ENCODE results near the gene BASP1. TPM values are rescaled to one million over a fixed set of nuclear protein-coding genes. Genes with fewer than 3 reads are reported as not detected.
"Not testable (repeated sequence)": the region's sequence is repeated elsewhere in the genome, so short reads cannot be mapped to it uniquely, and the experiment has no call there.

BASP1 gene
- total and polyA plus RNA-seq, 7 experiments from 2014 or later = 0.23 to 9.6 (median 1.2) TPM; not detected in 1

- H3K4me3 ChIP-seq (ENCODE audit: low read length) = no peak overlapping the region
- Mint-ChIP-seq H3K36me3 (no peaks in the 10 kb centered on the region), H3K4me3 (no peak overlapping the region), H3K27me3 (peaks cover 0 to 3% (median 0%) of the 10 kb centered on the region in 5 donors), H3K4me1 (no peaks in the 10 kb centered on the region), H3K27ac (no peak overlapping the region), H3K9me3 (peaks cover 0 to 15% (median 5%) of the 10 kb centered on the region in 11 donors)
- ATAC-seq (no peak), DNase-seq (no peak)
- intact Hi-C loops (cut with micrococcal nuclease) = no loop called here
- no peaks in the 10 kb centered on the region for H3K9me3 ChIP-seq (ENCODE audit: control insufficient read depth in 2 of 3, low read length in 3 of 3)
- ChIA-PET CTCF (no interaction called here), POLR2A (no interaction called here)
- H3K27ac ChIP-seq (ENCODE audit: low read depth, low read length) = no peak overlapping the region
- H3K36me3 ChIP-seq (ENCODE audit: control insufficient read depth in 2 of 3, insufficient read depth in 3 of 3, low read length in 3 of 3) = no peaks in the 10 kb centered on the region
- H3K4me1 ChIP-seq (ENCODE audit: control insufficient read depth in 2 of 2, insufficient read depth in 2 of 2, low read length in 2 of 2) = no peaks in the 10 kb centered on the region
- no peaks in the 10 kb centered on the region for H3K27me3 ChIP-seq (ENCODE audit: control insufficient read depth in 2 of 2, insufficient read depth in 2 of 2, low read length in 2 of 2)
Measured at GRCh38 chr5:17305964-17306725, 88.7 kb downstream of the BASP1 start.

DNA sequence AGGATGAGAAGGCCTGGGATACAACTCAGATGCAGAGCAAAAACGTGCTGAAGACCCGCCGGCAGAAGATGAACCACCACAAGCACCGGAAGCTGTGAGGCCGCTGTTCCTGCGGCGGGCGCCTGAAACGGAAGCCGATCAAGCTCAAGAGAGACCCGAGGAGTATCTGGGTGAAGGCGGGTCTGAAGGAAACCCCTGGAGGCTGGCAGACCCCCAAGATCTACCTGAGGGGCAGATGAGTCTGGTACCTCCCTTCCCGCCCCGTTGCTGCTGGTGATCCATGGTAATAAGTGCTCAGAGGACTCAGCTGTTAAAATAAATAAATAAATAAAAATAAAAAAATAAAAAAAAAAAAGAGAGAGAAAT is 89.3 kb downstream of the BASP1 start:
- Mint-ChIP-seq H3K27ac (no peak overlapping the region), H3K4me3 (no peak overlapping the region), H3K27me3 (peaks cover 0 to 3% (median 0%) of the 10 kb centered on the region in 5 donors), H3K36me3 (no peaks in the 10 kb centered on the region), H3K4me1 (no peaks in the 10 kb centered on the region), H3K9me3 (peaks cover 0 to 15% (median 5%) of the 10 kb centered on the region in 11 donors)
- Histone ChIP-seq H3K36me3 (ENCODE audit: control insufficient read depth in 2 of 3, insufficient read depth in 3 of 3, low read length in 3 of 3) (no peaks in the 10 kb centered on the region), H3K27ac (ENCODE audit: low read depth, low read length) (no peak overlapping the region), H3K27me3 (ENCODE audit: control insufficient read depth in 2 of 2, insufficient read depth in 2 of 2, low read length in 2 of 2) (no peaks in the 10 kb centered on the region), H3K4me3 (ENCODE audit: low read length) (no peak overlapping the region), H3K9me3 (ENCODE audit: control insufficient read depth in 2 of 3, low read length in 3 of 3) (no peaks in the 10 kb centered on the region), H3K4me1 (ENCODE audit: control insufficient read depth in 2 of 2, insufficient read depth in 2 of 2, low read length in 2 of 2) (no peaks in the 10 kb centered on the region)
- CTCF ChIA-PET = no interaction called here
- DNase-seq (no peak), ATAC-seq (no peak)
- POLR2A ChIA-PET = no interaction called here
- intact Hi-C loops (cut with micrococcal nuclease) = no loop called here

- H3K4me3 Mint-ChIP-seq; H3K4me1 Mint-ChIP-seq; DNase-seq; H3K27me3 ChIP-seq (ENCODE audit: control insufficient read depth in 2 of 2, insufficient read depth in 2 of 2, low read length in 2 of 2); H3K9me3 ChIP-seq (ENCODE audit: control insufficient read depth in 2 of 3, low read length in 3 of 3); H3K4me3 ChIP-seq (ENCODE audit: low read length); CTCF ChIA-PET; intact Hi-C loops (cut with micrococcal nuclease); H3K27ac Mint-ChIP-seq; POLR2A ChIA-PET; H3K4me1 ChIP-seq (ENCODE audit: control insufficient read depth in 2 of 2, insufficient read depth in 2 of 2, low read length in 2 of 2); H3K36me3 ChIP-seq (ENCODE audit: control insufficient read depth in 2 of 3, insufficient read depth in 3 of 3, low read length in 3 of 3); H3K27ac ChIP-seq (ENCODE audit: low read depth, low read length); H3K36me3 Mint-ChIP-seq; ATAC-seq; H3K27me3 Mint-ChIP-seq: not testable (repeated sequence)
- H3K9me3 Mint-ChIP-seq = peaks cover 0 to 15% (median 6%) of the 10 kb centered on the region in 11 donors
Measured at GRCh38 chr5:17307440-17307839, 90.0 kb downstream of the BASP1 start.

DNA sequence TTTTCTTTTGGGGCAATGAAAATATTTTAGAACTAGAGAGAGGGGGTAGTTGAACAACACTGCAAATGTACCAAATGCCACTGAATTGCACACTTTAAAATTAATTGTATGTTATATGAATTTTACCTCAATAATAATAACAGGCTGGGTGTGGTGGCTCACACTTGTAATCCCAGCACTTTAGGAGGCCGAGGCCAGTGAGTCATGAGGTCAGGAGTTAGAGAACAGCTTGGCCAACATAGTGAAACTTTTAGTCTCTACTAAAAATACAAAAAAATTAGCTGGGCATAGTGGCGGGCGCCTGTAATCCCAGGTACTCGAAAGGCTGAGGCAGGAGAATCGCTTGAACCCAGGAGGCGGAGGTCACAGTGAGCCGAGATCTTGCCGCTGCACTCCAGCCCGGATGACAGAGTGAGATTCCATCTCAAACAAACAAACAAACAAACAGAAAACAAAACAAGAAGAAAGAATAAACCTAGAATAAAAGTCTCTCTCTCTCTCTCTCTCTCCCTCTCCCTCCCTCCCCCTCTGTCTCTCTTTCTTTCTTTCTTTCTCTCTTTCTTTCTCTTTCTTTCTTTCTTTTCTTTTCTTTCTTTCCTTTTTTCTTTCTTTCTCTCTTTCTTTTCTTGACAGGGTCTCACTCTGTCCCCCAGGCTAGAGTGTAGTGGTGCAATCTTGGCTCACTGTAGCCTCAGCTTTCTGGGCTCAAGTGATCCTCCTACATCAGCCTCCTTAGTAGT is 91.1 kb downstream of the BASP1 start:
- ChIA-PET POLR2A (no interaction called here), CTCF (no interaction called here)
- H3K27ac Mint-ChIP-seq = no peak overlapping the region
- DNase-seq (no peak), ATAC-seq (no peak)
- Histone ChIP-seq H3K27ac (ENCODE audit: low read depth, low read length) (no peak overlapping the region), H3K36me3 (ENCODE audit: control insufficient read depth in 2 of 3, insufficient read depth in 3 of 3, low read length in 3 of 3) (no peaks in the 10 kb centered on the region), H3K4me1 (ENCODE audit: control insufficient read depth in 2 of 2, insufficient read depth in 2 of 2, low read length in 2 of 2) (no peaks in the 10 kb centered on the region), H3K27me3 (ENCODE audit: control insufficient read depth in 2 of 2, insufficient read depth in 2 of 2, low read length in 2 of 2) (no peaks in the 10 kb centered on the region), H3K4me3 (ENCODE audit: low read length) (no peak overlapping the region), H3K9me3 (ENCODE audit: control insufficient read depth in 2 of 3, low read length in 3 of 3) (no peaks in the 10 kb centered on the region)
- peaks cover 0 to 3% (median 0%) of the 10 kb centered on the region in 5 donors for H3K27me3 Mint-ChIP-seq
- intact Hi-C loops (cut with micrococcal nuclease) = no loop called here
- H3K4me1 Mint-ChIP-seq = no peaks in the 10 kb centered on the region
- H3K4me3 Mint-ChIP-seq = no peak overlapping the region
- H3K36me3 Mint-ChIP-seq = no peaks in the 10 kb centered on the region
- peaks cover 0 to 15% (median 6%) of the 10 kb centered on the region in 11 donors for H3K9me3 Mint-ChIP-seq

DNA sequence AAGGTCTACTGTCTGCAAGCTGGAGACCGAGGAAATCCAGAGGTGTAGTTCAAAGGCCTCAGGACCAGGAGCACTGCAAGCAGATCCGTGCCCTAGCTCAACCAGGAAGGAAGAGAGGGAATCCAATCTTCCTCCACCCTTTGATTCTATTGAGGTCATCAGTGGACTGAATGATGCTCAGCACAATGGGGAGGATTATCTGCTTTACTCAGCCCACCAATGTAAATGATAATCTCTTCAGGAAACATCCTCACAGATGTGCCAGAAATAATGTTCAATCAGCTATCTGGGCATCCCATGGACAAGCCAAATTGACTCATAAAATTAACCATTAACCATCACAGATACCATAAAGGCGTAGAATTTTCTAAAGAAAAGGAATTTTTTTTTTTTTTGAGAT is 92.0 kb downstream of the BASP1 start:
- H3K4me3 Mint-ChIP-seq = no peak overlapping the region
- H3K4me1 Mint-ChIP-seq = no peaks in the 10 kb centered on the region
- H3K4me1 ChIP-seq (ENCODE audit: control insufficient read depth in 2 of 2, insufficient read depth in 2 of 2, low read length in 2 of 2) = no peaks in the 10 kb centered on the region
- H3K36me3 ChIP-seq (ENCODE audit: control insufficient read depth in 2 of 3, insufficient read depth in 3 of 3, low read length in 3 of 3) = no peaks in the 10 kb centered on the region
- intact Hi-C loops (cut with micrococcal nuclease) = no loop called here
- ATAC-seq (no peak), DNase-seq (no peak)
- peaks cover 0 to 15% (median 6%) of the 10 kb centered on the region in 11 donors for H3K9me3 Mint-ChIP-seq
- H3K27ac Mint-ChIP-seq = no peak overlapping the region
- POLR2A ChIA-PET = no interaction called here
- no peaks in the 10 kb centered on the region for H3K9me3 ChIP-seq (ENCODE audit: control insufficient read depth in 2 of 3, low read length in 3 of 3)
- H3K27me3 ChIP-seq (ENCODE audit: control insufficient read depth in 2 of 2, insufficient read depth in 2 of 2, low read length in 2 of 2) = no peaks in the 10 kb centered on the region
- no peak overlapping the region for H3K27ac ChIP-seq (ENCODE audit: low read depth, low read length)
- peaks cover 0 to 3% (median 0%) of the 10 kb centered on the region in 5 donors for H3K27me3 Mint-ChIP-seq
- no peak overlapping the region for H3K4me3 ChIP-seq (ENCODE audit: low read length)
- no peaks in the 10 kb centered on the region for H3K36me3 Mint-ChIP-seq
- CTCF ChIA-PET = no interaction called here

DNA sequence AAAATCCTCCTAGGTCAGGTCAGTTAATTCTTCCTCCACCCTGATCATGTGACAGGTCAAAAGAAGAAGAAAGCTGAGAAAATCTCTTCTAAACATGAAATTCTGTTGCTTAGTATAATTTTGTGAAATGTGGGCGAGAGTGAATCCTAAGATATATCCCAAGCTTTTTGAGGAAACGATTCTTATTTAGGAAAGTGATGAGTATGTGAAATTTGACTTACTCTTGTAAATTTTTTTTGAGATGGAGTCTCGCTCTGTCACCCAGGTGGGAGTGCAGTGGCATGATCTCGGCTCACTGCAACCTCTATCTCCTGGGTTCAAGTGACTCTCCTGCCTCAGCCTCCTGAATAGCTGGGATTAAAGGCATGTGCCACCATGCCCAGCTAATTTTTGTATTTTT is 93.1 kb downstream of the BASP1 start:
- CTCF ChIA-PET; H3K36me3 Mint-ChIP-seq; POLR2A ChIA-PET; DNase-seq; H3K27me3 ChIP-seq (ENCODE audit: control insufficient read depth in 2 of 2, insufficient read depth in 2 of 2, low read length in 2 of 2); ATAC-seq; H3K4me3 Mint-ChIP-seq; H3K27ac ChIP-seq (ENCODE audit: low read depth, low read length); H3K27me3 Mint-ChIP-seq; H3K36me3 ChIP-seq (ENCODE audit: control insufficient read depth in 2 of 3, insufficient read depth in 3 of 3, low read length in 3 of 3); H3K27ac Mint-ChIP-seq; H3K9me3 ChIP-seq (ENCODE audit: control insufficient read depth in 2 of 3, low read length in 3 of 3); intact Hi-C loops (cut with micrococcal nuclease); H3K4me1 Mint-ChIP-seq; H3K4me3 ChIP-seq (ENCODE audit: low read length); H3K4me1 ChIP-seq (ENCODE audit: control insufficient read depth in 2 of 2, insufficient read depth in 2 of 2, low read length in 2 of 2): not testable (repeated sequence)
- peaks cover 0 to 15% (median 6%) of the 10 kb centered on the region in 11 donors for H3K9me3 Mint-ChIP-seq

DNA sequence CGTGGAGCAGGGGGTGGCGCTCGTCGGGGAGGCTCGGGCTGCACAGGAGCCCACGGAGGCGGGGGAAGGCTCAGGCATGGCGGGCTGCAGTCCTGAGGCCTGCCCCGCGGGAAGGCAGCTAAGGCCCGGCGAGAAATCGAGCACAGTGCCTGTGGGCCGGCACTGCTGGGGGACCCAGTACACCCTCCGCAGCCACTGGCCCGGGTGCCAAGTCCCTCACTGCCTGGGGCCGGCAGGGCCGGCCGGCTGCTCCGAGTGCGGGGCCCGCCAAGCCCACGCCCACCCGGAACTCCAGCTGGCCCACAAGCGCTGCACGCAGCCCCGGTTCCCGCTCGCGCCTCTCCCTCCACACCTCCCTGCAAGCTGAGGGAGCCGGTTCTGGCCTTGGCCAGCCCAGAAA is 94.4 kb downstream of the BASP1 start:
- H3K36me3 Mint-ChIP-seq; ATAC-seq; H3K9me3 ChIP-seq (ENCODE audit: control insufficient read depth in 2 of 3, low read length in 3 of 3); POLR2A ChIA-PET; H3K4me1 ChIP-seq (ENCODE audit: control insufficient read depth in 2 of 2, insufficient read depth in 2 of 2, low read length in 2 of 2); H3K36me3 ChIP-seq (ENCODE audit: control insufficient read depth in 2 of 3, insufficient read depth in 3 of 3, low read length in 3 of 3); H3K4me3 ChIP-seq (ENCODE audit: low read length); intact Hi-C loops (cut with micrococcal nuclease); H3K4me1 Mint-ChIP-seq; H3K27ac ChIP-seq (ENCODE audit: low read depth, low read length); H3K4me3 Mint-ChIP-seq; H3K27me3 Mint-ChIP-seq; DNase-seq; H3K27me3 ChIP-seq (ENCODE audit: control insufficient read depth in 2 of 2, insufficient read depth in 2 of 2, low read length in 2 of 2); CTCF ChIA-PET; H3K27ac Mint-ChIP-seq: not testable (repeated sequence)
- peaks cover 0 to 15% (median 8%) of the 10 kb centered on the region in 11 donors for H3K9me3 Mint-ChIP-seq

All from naive thymus-derived CD4-positive, alpha-beta T cell (primary cell).